ENCODE measurements around the gene ANO1.
"Not testable (repeated sequence)": the region's sequence is repeated elsewhere in the genome, so short reads cannot be mapped to it uniquely, and the experiment has no call there.

Gene ANO1

GRCh38 chr11:70212227-70212811, 134.2 kb downstream of the ANO1 start:
- DNase-seq (ENCODE audit: low read depth): no peak

DNA sequence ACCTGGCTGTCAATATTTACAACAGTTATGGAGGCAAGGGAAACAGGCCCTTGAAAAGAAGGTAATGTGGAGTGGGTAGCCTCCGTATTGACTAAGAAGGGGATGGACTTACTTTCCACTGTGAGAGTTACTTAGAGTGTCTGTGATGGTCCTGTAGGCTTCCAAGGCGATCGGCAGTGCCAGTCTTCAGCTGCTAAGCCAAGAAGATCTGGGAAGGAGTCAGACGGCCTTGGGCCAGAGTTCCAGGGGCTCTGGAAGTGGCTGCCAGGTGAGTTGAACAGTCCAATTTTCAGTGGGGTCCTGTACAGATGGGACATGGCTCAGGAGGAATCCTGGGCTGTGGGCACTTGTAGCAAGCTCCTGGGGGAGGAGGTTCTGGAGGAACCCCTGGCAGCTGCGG, 139.3 kb downstream of the ANO1 start:
- DNase-seq (ENCODE audit: low read depth): not testable (repeated sequence)

- DNase-seq (ENCODE audit: low read depth): not testable (repeated sequence)
Measured at GRCh38 chr11:70218076-70218475, 140.0 kb downstream of the ANO1 start.

DNA sequence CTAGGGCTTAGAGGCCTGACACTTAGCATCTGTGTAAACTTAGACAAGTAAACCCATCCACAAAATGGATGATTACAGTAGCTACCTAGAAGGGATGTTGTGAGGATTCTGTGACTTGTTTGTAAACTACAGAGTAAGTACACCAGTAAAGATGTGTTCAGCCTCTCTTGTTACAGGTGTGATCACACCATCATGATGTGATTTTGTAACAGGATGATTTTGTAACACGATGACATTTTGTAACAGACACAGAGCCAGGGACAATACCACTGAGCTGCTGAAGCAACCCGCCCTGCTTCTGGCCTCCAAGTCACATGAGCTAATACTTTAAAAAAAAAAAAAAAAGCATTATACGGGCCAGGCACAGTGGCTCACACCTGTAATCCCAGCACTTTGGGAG, 142.0 kb downstream of the ANO1 start:
- no peak for DNase-seq (ENCODE audit: low read depth)

DNA sequence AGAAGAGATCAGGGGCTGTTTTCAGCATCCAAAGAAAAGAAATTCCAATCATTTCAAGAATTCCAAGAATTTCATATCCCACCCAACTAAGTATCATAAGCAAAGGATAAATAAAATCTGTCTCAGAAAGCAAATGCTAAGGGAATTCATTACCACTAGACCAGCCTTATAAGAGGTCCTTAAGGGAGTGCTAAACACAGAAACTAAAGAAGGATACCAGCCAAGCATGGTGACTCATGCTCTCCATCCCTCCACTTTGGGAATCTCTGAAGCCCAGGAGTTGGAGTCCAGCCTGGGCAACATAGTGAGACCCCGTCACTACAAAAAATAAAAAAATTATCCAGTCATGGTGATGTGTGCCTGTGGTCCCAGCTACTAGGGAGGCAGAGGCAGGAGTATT, 142.8 kb downstream of the ANO1 start:
- no peak for DNase-seq (ENCODE audit: low read depth)

DNA sequence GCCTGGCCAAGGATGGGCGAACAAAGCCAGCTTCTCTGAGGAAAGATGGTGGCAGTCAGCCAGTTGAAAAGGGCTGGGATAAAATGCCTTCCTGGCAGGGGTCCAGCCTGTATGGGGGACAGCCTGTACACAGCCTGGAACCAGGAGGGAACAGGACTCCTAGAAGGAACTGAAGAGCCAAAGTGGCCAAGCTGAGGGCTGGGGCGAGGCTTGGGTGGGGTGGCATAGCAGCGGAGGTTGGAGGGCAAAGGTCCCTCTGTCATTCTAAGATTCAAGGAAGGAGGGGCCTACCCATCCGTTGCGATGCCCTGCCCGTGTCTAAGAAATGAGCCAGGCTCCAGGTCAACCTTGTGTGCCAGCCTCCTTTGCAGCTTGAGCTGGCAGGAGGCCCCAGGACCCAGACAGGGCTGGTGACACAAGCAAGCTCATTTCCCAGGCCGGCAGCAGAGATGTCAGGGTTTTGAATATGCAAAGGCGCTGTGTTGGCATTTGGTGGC, 147.6 kb downstream of the ANO1 start:
- DNase-seq (ENCODE audit: low read depth): no peak

GRCh38 chr11:70226183-70226582, 148.1 kb downstream of the ANO1 start:
- no peak for DNase-seq (ENCODE audit: low read depth)

GRCh38 chr11:70226967-70227366, 148.8 kb downstream of the ANO1 start:
- DNase-seq (ENCODE audit: low read depth): no peak

DNA sequence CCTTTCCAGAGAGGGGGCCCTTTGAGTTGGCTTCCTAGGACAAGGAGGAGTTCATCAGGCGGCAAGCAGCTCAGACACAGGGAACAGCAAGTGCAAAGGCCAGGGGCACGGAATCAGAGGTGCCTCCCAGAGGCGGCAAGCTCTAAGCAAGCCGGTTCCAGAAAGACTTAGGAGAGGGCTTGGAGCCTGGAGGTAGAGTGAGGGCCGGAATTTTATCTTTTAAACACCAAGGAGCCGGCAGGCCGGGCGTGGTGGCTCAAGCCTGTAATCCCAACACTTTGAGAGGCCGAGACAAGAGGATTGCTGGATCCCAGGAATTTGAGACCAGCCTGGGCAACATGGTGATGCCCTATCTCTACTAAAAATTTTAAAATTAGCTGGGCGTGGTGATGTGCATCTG, 151.6 kb downstream of the ANO1 start:
- no peak for DNase-seq (ENCODE audit: low read depth)

GRCh38 chr11:70230151-70230839, 152.2 kb downstream of the ANO1 start:
- no peak for DNase-seq (ENCODE audit: low read depth)

- no peak for DNase-seq (ENCODE audit: low read depth)
Measured at GRCh38 chr11:70230840-70231710, 153.0 kb downstream of the ANO1 start.

DNA sequence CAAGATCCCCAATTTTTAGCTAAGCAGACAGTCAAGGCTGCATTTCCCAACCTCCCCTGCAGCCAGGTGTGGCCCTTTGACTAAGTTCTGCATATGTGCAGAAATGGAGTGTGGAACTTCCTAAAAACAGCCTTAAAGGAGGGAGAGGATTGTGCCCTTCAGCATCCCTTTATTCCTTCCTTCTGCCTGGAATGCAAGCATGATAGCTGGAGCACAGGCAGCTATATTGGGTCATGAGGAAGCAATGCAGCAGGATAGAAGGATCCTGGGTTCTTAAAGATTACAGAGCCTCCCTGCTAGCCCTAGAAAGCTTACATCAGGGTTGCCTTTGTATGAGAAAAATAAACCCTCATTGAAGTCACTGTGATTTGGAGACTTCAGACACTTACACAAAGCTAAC, 154.9 kb downstream of the ANO1 start:
- DNase-seq (ENCODE audit: low read depth): no peak

- no peak for DNase-seq (ENCODE audit: low read depth)
Measured at GRCh38 chr11:70233511-70233934, 155.4 kb downstream of the ANO1 start.

DNA sequence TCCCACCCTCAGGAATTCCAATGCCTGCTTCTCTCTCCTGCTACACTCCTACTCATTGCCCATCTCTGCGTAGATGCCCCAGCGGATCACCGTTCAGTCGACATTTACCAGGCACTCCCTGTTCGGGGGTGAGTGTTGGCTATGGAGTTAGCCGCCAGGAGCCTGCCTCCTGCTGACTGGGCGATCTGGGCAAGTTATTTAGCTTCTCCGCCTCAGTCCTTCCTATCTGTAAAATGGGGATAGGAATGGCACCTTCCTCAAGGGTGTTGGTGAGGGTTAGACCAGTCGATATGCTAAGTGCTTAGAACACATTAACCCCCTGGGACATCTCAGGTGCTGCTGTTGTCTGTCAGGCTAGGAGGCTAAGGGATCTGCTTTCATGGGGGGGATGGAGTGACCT, 155.8 kb downstream of the ANO1 start:
- DNase-seq (ENCODE audit: low read depth): no peak

Measured in stimulated activated CD8-positive, alpha-beta memory T cell treated with anti-CD3 and anti-CD28 coated beads, Interleukin-4, amount 100 ng/mL, for 24 hours (primary cell).